BLaER1 treated with 17β-estradiol and CSF1 and Interleukin-3, amounts not matched to agents 10 nM and 100 nM (cell line): ENCODE measurements around the gene HOXB1.
"Not testable (repeated sequence)": the region's sequence is repeated elsewhere in the genome, so short reads cannot be mapped to it uniquely, and the experiment has no call there.

Experiments
- H3K27ac ChIP-seq, 11 experiments: shearing (Covaris generic); formaldehyde crosslinking; 2 replicates each; pipeline ENCODE4 v1.8.1; 2022
- H3K27me3 ChIP-seq, 11 experiments: shearing (Covaris generic); formaldehyde crosslinking; 2 replicates each; pipeline ENCODE4 v1.8.1; 2022
- H3K36me3 ChIP-seq, 11 experiments: shearing (Covaris generic); formaldehyde crosslinking; 2 replicates each; pipeline ENCODE4 v1.8.1; 2022
- H3K4me1 ChIP-seq, 10 experiments: shearing (Covaris generic); formaldehyde crosslinking; 2 replicates each; pipeline ENCODE4 v1.8.1; 2022
- H3K4me2 ChIP-seq, 11 experiments: shearing (Covaris generic); formaldehyde crosslinking; 2 replicates each; pipeline ENCODE4 v1.8.1; 2022
- H3K4me3 ChIP-seq, 10 experiments: shearing (Covaris generic); formaldehyde crosslinking; 2 replicates each; pipeline ENCODE4 v1.8.1; 2022
- H3K9ac ChIP-seq, 11 experiments: shearing (Covaris generic); formaldehyde crosslinking; 2 replicates each; pipeline ENCODE4 v1.8.1; 2022
- H3K9me3 ChIP-seq, 11 experiments: shearing (Covaris generic); formaldehyde crosslinking; replicated peaks in 1 of 11; 2 replicates each; pipeline ENCODE4 v1.8.1; 2022
- H4K20me1 ChIP-seq, 11 experiments: shearing (Covaris generic); formaldehyde crosslinking; 2 replicates each; pipeline ENCODE4 v1.8.1; 2022
- Cebpa-rat ChIP-seq, 11 experiments: shearing (Covaris generic); IDR thresholded peaks; 2 replicates each; pipeline ENCODE4 v1.8.1; 2022

Gene HOXB1

DNA sequence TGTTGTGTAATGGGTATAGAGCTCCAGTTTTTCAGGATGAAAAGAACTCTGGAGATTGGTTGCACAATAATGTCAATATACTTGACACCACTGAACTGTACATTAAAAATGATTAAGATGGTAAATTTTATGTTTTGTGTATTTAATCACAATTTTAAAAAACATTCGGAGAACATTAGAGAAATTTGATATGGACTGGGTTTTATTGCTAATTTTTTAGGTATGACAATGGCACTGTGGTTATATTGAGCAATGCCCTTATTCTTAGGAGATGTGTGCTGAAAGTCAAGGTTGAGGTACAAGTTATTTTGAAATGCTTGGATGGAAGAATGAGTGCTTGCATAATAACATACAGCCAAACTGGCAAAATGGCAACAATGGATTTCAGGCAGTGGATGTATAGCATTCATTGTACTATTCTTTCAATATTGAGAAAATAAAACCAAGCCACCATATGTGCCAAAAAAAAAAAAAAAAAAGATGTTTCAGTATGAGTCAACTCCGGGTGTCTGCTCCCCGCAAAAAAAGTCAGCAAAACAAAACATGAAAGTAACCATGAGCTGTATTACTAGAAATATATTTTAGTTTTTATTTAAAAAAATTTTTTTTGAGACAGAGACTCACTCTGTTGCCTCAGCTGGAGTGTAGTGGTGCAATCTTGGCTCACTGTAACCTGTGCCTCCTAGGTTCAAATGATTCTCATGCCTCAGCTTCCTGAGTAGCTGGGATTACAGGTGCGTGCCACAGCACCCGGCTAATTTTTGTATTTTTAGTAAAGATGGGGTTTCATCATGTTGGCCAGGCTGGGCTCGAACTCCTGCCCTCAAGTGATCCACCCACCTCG lies 19.8 kb downstream of the HOXB1 start:
- TF ChIP-seq Cebpa-rat (IDR thresholded peaks at IDR 0.05) = no peak

DNA sequence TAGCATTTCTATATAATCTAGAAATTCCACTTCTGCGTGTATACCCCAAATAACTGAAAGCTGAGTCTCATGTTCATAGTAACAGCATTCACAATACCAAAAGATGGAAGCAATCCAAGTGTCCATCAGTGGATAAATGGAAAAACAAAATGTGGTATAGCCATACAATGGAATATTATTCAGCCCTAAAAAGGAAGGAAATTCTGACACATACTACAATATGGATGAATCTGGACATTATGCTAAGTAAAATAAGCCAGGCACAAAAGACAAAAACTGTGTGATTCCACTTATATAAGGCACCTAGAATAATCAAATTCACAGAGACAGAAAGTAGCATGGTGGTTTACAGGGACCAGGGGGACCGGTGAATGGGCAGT lies 20.4 kb downstream of the HOXB1 start:
- no peak for TF ChIP-seq Cebpa-rat (IDR thresholded peaks at IDR 0.05)
- Histone ChIP-seq H3K4me2 (no peak overlapping the region), H3K4me1 (peaks cover 0 to 19% (median 7%) of the 10 kb centered on the region in 10 experiments; a peak in 12 of 20 replicates), H4K20me1 (no peaks in the 10 kb centered on the region), H3K9ac (no peak overlapping the region), H3K27ac (no peak overlapping the region), H3K27me3 (peaks cover 0 to 2% (median 0%) of the 10 kb centered on the region in 11 experiments; a peak in 3 of 22 replicates), H3K9me3 (no peaks in the 10 kb centered on the region), H3K36me3 (no peaks in the 10 kb centered on the region), H3K4me3 (no peak overlapping the region)

More for the DNA sequence above, 19.8 kb downstream of the HOXB1 start:
- Histone ChIP-seq H3K4me2 (no peak overlapping the region), H4K20me1 (no peaks in the 10 kb centered on the region), H3K27me3 (peaks cover 0 to 5% (median 0%) of the 10 kb centered on the region in 11 experiments; a peak in 4 of 22 replicates), H3K4me1 (peaks cover 0 to 13% (median 7%) of the 10 kb centered on the region in 10 experiments; a peak in 12 of 20 replicates), H3K9ac (no peak overlapping the region), H3K9me3 (no peaks in the 10 kb centered on the region), H3K27ac (no peak overlapping the region), H3K36me3 (no peaks in the 10 kb centered on the region), H3K4me3 (no peak overlapping the region)

DNA sequence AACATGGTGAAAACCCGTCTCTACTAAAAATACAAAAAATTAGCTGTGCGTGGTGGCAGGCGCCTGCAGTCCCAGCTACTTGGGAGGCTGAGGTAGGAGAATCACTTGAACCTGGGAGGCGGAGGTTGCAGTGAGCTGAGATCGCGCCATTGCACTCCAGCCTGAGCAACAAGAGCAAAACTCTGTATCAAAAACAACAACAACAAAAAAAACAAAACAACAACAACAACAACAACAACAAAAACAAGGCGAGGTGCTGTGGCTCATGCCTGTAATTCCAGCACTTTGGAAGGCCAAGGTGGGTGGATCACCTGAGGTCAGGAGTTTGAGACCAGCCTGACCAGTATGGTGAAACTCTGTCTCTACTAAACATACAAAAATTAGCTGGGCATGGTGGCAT lies 21.1 kb downstream of the HOXB1 start:
- H4K20me1 ChIP-seq, H3K9me3 ChIP-seq, H3K9ac ChIP-seq, H3K4me2 ChIP-seq, H3K27ac ChIP-seq, H3K27me3 ChIP-seq, H3K36me3 ChIP-seq, H3K4me3 ChIP-seq: not testable (repeated sequence)
- H3K4me1 ChIP-seq = peaks cover 0 to 19% (median 7%) of the 10 kb centered on the region in 10 experiments; a peak in 12 of 20 replicates

DNA sequence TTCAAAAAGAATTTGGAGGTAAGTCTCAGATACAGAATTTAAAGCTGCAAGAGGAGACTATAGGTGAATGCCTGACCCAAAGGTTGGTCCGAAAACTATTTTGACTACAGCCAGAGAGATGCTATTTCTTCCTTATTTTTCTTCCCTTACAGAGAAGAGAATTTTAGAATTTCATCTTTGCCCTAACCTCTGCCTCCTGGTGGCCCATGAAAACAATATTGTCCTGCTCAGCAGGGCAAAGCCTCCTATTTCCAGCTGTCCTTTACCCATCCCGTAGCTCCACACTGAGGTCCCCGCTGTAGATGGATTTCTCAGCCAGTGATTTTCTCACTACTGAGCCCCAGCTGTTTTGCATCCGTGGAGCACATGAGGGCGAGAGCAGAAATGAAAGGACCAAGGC lies 24.6 kb downstream of the HOXB1 start:
- Histone ChIP-seq H3K36me3 (no peaks in the 10 kb centered on the region), H3K4me2 (peak overlapping the region in 5 of 11 experiments; percentile 0 to 55 (median 16); a peak in 7 of 22 replicates), H3K4me3 (no peak overlapping the region), H4K20me1 (no peaks in the 10 kb centered on the region), H3K9me3 (no peaks in the 10 kb centered on the region), H3K27ac (peak overlapping the region in 1 of 11 experiments; percentile 22; a peak in 1 of 22 replicates), H3K9ac (no peak overlapping the region), H3K27me3 (0 out of 22 replicates have a peak, but pooled peaks cover 0 to 5% (median 0%) of the 10 kb centered on the region in 11 experiments), H3K4me1 (peaks cover 0 to 19% (median 0%) of the 10 kb centered on the region in 10 experiments; a peak in 8 of 20 replicates)
- TF ChIP-seq Cebpa-rat (IDR thresholded peaks at IDR 0.05) = no peak

DNA sequence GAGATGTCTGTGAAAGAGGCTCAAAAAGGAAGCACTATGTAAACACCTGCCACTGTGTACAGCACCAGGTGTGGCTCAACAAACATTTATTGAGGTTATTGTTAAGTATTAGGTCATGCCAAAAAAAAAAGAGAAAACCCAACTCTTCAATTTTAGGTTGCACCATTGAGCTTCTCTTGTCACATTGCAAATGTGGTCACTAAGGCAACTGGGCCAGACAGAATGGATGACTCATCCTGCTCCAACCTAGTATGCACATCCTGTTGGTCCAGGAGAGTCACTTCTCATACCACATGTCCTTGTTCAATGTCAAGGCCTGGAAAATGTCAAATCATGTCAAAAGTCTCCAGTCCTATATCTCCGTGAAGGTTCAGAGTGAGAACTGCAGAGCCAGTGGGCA lies 25.0 kb downstream of the HOXB1 start:
- Histone ChIP-seq H3K9me3 (no peaks in the 10 kb centered on the region), H3K4me2 (peak overlapping the region in 6 of 11 experiments; percentile 0 to 55 (median 18); a peak in 8 of 22 replicates), H3K36me3 (no peaks in the 10 kb centered on the region), H3K27ac (peak overlapping the region in 1 of 11 experiments; percentile 22; a peak in 1 of 22 replicates), H4K20me1 (no peaks in the 10 kb centered on the region), H3K27me3 (0 out of 22 replicates have a peak, but pooled peaks cover 0 to 5% (median 0%) of the 10 kb centered on the region in 11 experiments), H3K4me1 (peaks cover 0 to 19% (median 0%) of the 10 kb centered on the region in 10 experiments; a peak in 8 of 20 replicates), H3K9ac (no peak overlapping the region), H3K4me3 (no peak overlapping the region)
- TF ChIP-seq Cebpa-rat (IDR thresholded peaks at IDR 0.05) = 0 out of 22 replicates have a peak, but pooled peaks of 1 of the 11 experiments have one; percentile 14

DNA sequence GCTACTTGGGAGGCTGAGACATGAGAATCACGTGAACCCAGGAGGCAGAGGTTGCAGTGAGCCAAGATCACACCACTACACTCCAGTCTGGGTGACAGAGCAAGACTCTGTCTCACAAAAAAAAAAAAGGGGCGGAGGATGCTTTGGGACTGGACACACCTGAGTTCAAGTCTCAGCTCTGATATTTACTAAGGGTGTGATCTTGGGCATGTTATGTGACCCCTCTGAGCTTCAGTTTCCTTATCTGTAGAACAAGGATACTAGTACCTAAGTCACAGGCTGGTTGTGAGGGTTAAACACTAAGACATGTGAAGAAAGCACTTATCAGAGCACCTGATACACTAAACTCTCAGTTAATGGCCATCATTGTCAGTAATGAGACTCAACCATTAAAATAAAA lies 25.9 kb downstream of the HOXB1 start:
- Histone ChIP-seq H3K4me3 (no peak overlapping the region), H4K20me1 (no peaks in the 10 kb centered on the region), H3K27me3 (0 out of 22 replicates have a peak, but pooled peaks cover 0 to 5% (median 0%) of the 10 kb centered on the region in 11 experiments), H3K27ac (no peak overlapping the region), H3K9ac (no peak overlapping the region), H3K4me1 (peaks cover 0 to 19% (median 0%) of the 10 kb centered on the region in 10 experiments; a peak in 8 of 20 replicates), H3K36me3 (no peaks in the 10 kb centered on the region), H3K9me3 (no peaks in the 10 kb centered on the region), H3K4me2 (no peak overlapping the region)
- no peak for TF ChIP-seq Cebpa-rat (IDR thresholded peaks at IDR 0.05)

DNA sequence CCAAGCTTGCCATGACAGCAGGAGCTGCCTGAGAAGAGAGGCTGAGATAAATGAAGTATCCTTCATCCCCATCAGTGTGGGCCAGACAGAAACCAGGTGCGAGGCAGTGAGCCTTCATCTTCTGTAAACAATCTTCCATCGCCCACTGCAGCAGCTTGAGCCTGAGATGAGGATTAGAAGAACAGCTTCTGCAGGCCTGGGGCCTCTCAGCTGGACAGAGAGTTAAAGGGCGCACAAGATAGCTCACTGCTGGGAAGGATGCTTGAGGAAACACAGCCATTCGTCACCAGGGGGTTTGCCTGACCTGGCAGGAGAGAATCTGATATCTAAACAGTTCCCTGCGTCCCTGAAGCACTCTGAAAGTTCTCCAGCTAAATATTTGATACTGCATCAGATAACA lies 27.1 kb downstream of the HOXB1 start:
- no peak overlapping the region for H3K4me3 ChIP-seq
- H3K4me1 ChIP-seq = peaks cover 0 to 19% (median 0%) of the 10 kb centered on the region in 10 experiments; a peak in 8 of 20 replicates
- no peak overlapping the region for H3K9ac ChIP-seq
- H3K27me3 ChIP-seq = 0 out of 22 replicates have a peak, but pooled peaks cover 0 to 5% (median 0%) of the 10 kb centered on the region in 11 experiments
- no peaks in the 10 kb centered on the region for H3K36me3 ChIP-seq
- no peak overlapping the region for H3K27ac ChIP-seq
- H3K9me3 ChIP-seq = no peaks in the 10 kb centered on the region
- no peak for TF ChIP-seq Cebpa-rat (IDR thresholded peaks at IDR 0.05)
- H4K20me1 ChIP-seq = no peaks in the 10 kb centered on the region
- no peak overlapping the region for H3K4me2 ChIP-seq

DNA sequence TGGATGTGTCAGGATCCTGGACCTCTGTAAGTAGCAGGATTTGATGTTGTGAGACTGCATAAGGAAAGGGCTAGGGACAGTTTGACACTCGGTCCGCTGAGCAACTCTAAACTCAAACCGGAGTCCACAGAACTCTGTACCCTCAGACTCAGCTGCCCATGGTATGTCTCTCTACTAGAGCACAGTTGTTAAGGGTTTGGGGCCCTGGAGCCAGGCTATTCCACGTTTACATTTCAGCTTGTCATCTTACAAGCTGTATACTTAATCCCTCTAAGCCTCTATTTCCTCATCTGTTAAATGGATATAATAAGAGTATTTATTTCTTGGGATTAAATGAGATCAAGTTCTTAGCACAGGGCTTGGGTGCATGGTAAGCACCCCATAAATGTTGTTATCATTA lies 27.9 kb downstream of the HOXB1 start:
- peaks cover 0 to 19% (median 0%) of the 10 kb centered on the region in 10 experiments; a peak in 8 of 20 replicates for H3K4me1 ChIP-seq
- no peak overlapping the region for H3K27ac ChIP-seq
- H3K27me3 ChIP-seq = peaks cover 0 to 5% (median 0%) of the 10 kb centered on the region in 11 experiments; a peak in 1 of 22 replicates
- H3K4me3 ChIP-seq = no peak overlapping the region
- no peak for TF ChIP-seq Cebpa-rat (IDR thresholded peaks at IDR 0.05)
- no peak overlapping the region for H3K4me2 ChIP-seq
- no peaks in the 10 kb centered on the region for H3K9me3 ChIP-seq
- H3K9ac ChIP-seq = no peak overlapping the region
- no peaks in the 10 kb centered on the region for H4K20me1 ChIP-seq
- no peaks in the 10 kb centered on the region for H3K36me3 ChIP-seq

DNA sequence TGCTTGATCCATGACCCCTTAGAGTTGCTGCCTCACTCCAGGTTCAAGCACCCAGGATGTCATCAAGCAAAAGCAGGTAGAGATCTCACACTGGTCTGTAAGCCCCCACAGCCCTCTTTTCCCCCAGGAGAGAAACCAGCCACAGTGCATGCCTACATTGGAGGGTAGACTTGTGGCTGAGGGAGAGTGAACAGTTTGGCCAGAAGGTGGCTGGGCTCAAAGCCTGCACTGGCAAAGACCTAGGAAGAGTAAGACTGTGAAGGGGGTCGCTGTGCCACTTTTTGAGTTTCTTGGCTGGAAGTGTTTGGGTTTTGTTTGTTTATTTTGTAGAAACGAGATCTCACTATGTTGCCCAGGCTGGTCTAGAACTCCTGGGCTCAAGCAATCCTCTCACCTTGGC lies 28.5 kb downstream of the HOXB1 start:
- Histone ChIP-seq H3K9me3 (no peaks in the 10 kb centered on the region), H3K36me3 (no peaks in the 10 kb centered on the region), H3K9ac (no peak overlapping the region), H3K4me3 (no peak overlapping the region), H4K20me1 (no peaks in the 10 kb centered on the region), H3K27ac (no peak overlapping the region), H3K4me2 (no peak overlapping the region), H3K27me3 (peaks cover 0 to 5% (median 0%) of the 10 kb centered on the region in 11 experiments; a peak in 1 of 22 replicates), H3K4me1 (peaks cover 0 to 19% (median 0%) of the 10 kb centered on the region in 10 experiments; a peak in 8 of 20 replicates)
- TF ChIP-seq Cebpa-rat (IDR thresholded peaks at IDR 0.05) = no peak
